22Rv1 (cell line): ENCODE measurements around the gene ACAP2.

Source experiments
- H3K27ac ChIP-seq: fragments of 450-650 bp; 2 replicates; pipeline ENCODE4 v1.5.1; 2017
- ZFX ChIP-seq: fragments of 450-650 bp; IDR thresholded peaks from 2 replicates; pipeline ENCODE4 v1.6.1; 2017; ENCODE audit warnings: antibody characterized with exemption, borderline replicate concordance
- TF ChIP-seq, protein P1 (sequence below): fragments of 450-650 bp; IDR thresholded peaks from 2 replicates; pipeline ENCODE4 v1.5.1; 2017; ENCODE audit warnings: mild to moderate bottlenecking

ACAP2 gene

GRCh38 chr3:195462308-195462610 is 19.4 kb upstream of the ACAP2 start:
- TF ChIP-seq, protein P1, sequence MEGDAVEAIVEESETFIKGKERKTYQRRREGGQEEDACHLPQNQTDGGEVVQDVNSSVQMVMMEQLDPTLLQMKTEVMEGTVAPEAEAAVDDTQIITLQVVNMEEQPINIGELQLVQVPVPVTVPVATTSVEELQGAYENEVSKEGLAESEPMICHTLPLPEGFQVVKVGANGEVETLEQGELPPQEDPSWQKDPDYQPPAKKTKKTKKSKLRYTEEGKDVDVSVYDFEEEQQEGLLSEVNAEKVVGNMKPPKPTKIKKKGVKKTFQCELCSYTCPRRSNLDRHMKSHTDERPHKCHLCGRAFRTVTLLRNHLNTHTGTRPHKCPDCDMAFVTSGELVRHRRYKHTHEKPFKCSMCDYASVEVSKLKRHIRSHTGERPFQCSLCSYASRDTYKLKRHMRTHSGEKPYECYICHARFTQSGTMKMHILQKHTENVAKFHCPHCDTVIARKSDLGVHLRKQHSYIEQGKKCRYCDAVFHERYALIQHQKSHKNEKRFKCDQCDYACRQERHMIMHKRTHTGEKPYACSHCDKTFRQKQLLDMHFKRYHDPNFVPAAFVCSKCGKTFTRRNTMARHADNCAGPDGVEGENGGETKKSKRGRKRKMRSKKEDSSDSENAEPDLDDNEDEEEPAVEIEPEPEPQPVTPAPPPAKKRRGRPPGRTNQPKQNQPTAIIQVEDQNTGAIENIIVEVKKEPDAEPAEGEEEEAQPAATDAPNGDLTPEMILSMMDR, result no peak
- TF ChIP-seq ZFX, result no peak
- H3K27ac ChIP-seq, result no peak overlapping the region

- H3K27ac ChIP-seq, result no peak overlapping the region
- no peak for TF ChIP-seq ZFX
- TF ChIP-seq, protein P1, result no peak
Measured at GRCh38 chr3:195461594-195462307, 18.9 kb upstream of the ACAP2 start.

DNA sequence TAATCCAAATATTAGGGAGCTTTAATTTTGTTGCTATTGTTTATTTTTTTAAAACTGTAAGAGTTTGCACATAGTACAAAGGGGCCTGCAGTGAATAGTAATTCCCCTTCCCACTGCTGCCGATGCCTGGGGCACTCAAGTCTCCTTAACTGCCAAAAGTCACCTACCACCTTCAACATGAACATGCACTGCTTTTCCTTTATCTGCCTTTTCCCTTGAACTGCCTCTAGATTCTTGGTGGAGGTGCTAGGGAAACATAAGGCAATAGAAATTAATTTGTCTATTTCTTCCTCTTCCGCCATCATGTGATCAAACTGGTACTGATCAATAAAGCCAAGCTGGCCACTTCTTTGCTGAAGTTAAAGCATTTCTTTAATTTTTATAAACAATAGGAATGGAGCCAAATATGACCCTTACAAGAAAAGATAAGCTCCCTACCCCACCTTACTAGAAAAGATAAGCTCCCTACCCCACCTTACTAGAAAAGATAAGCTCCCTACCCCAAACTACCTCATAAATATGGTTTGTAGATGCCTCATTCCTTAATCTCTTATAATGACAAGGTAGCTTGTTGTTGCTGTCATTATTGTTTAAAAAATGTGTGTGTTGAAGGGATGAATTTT is 17.4 kb upstream of the ACAP2 start:
- H3K27ac ChIP-seq, result no peak overlapping the region
- no peak for TF ChIP-seq ZFX
- TF ChIP-seq, protein P1, result no peak

- no peak overlapping the region for H3K27ac ChIP-seq
- no peak for TF ChIP-seq ZFX
- TF ChIP-seq, protein P1, result no peak
Measured at GRCh38 chr3:195458316-195458717, 15.5 kb upstream of the ACAP2 start.

- TF ChIP-seq ZFX, result no peak
- TF ChIP-seq, protein P1, result no peak
- H3K27ac ChIP-seq, result no peak overlapping the region
Measured at GRCh38 chr3:195455789-195456188, 13.0 kb upstream of the ACAP2 start.

GRCh38 chr3:195453236-195453635 is 10.4 kb upstream of the ACAP2 start:
- TF ChIP-seq, protein P1, result no peak
- no peak for TF ChIP-seq ZFX
- no peak overlapping the region for H3K27ac ChIP-seq

DNA sequence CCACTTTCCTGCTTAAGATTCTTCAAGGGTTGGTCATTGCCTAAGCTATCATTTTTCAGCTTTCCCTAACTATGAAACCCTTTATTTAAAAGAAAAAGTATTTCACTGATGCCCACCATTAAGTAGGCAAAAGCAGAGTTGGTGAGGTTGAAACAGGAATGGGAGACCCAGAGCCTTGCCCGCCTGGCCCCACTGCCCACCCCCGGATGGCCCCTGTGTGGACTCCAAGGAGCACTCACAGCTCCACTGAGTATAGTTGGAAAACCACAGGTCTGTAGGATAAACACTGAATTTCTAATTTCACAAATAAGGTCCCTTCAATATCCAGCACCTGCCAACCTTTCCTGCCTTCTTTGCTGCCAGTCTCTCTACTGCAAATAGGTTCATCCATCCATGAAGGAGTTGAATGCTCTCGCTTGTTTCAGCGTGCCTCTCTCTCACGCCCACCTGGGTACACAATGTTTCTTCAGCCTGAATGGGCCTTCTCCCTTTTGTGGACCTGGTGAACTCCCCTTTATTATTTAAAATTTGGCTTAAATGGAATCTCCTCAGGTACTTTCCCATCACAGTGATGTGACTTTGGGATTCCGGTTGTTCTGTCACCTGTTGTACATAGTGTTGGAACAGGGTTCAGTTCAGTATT is 8.7 kb upstream of the ACAP2 start:
- no peak overlapping the region for H3K27ac ChIP-seq
- no peak for TF ChIP-seq ZFX
- TF ChIP-seq, protein P1, result no peak
